Spleen (tissue), 11 donors: Measurements from ENCODE around the gene ZNF496. TPM values are rescaled to one million over a fixed set of nuclear protein-coding genes. Genes with fewer than 3 reads are reported as not detected.
"Not testable (repeated sequence)": the region's sequence is repeated elsewhere in the genome, so short reads cannot be mapped to it uniquely, and the experiment has no call there.

Source experiments
- DNase-seq: peaks from one replicate; pipeline ENCODE4 v3.0.0-alpha.2; 2020
- H3K27ac ChIP-seq, 8 donors: fragments of 200-600 bp; sonication (generic) in 7 of 8; 1 replicate in 4 of 8; 2 replicates in 4 of 8; pipeline versions ENCODE4 v1.5.0 to v1.8.0; 2016 to 2021; ENCODE audit warnings: inconsistent platforms in 4 of 8, mild to moderate bottlenecking in 4 of 8, moderate library complexity in 1 of 8
- H3K27me3 ChIP-seq, 7 donors: fragments of 200-600 bp; sonication (generic) in 6 of 7; replicated peaks in 1 of 7; 1 replicate in 4 of 7; 2 replicates in 3 of 7; pipeline versions ENCODE4 v1.5.0 to v1.8.0; 2016 to 2021; ENCODE audit warnings: inconsistent platforms in 3 of 7, mild to moderate bottlenecking in 1 of 7
- H3K36me3 ChIP-seq, 6 donors: fragments of 200-600 bp; sonication (generic) in 5 of 6; 1 replicate in 4 of 6; 2 replicates in 2 of 6; pipeline versions ENCODE4 v1.5.0 to v1.8.0; 2016 to 2021; ENCODE audit warnings: inconsistent platforms in 2 of 6
- H3K4me1 ChIP-seq, 6 donors: fragments of 200-600 bp; sonication (generic) in 5 of 6; 1 replicate in 3 of 6; 2 replicates in 3 of 6; pipeline versions ENCODE4 v1.5.0 to v1.8.0; 2016 to 2021; ENCODE audit warnings: inconsistent platforms in 3 of 6
- H3K4me3 ChIP-seq, 8 donors: fragments of 200-600 bp; sonication (generic) in 7 of 8; 1 replicate in 4 of 8; 2 replicates in 4 of 8; pipeline versions ENCODE4 v1.5.0 to v1.8.0; 2016 to 2021; ENCODE audit warnings: inconsistent platforms in 4 of 8, mild to moderate bottlenecking in 4 of 8, moderate library complexity in 2 of 8
- H3K9me3 ChIP-seq, 8 donors: fragments of 200-600 bp; sonication (generic) in 7 of 8; 1 replicate in 4 of 8; 2 replicates in 4 of 8; pipeline versions ENCODE4 v1.5.0 to v1.8.0; 2016 to 2021; ENCODE audit warnings: inconsistent platforms in 4 of 8
- CTCF ChIP-seq, 11 experiments: fragments of 200-600 bp in 7 of 11; fragments of 450-650 bp in 4 of 11; sonication (generic) in 4 of 11; IDR thresholded peaks in 8 of 11; conservative IDR thresholded peaks in 3 of 11; 1 replicate in 7 of 11; 2 replicates in 4 of 11; pipeline versions ENCODE4 v1.4.0 to v1.8.0; 2016 to 2021; ENCODE audit warnings: antibody characterized with exemption in 11 of 11, inconsistent platforms in 4 of 11, mild to moderate bottlenecking in 1 of 11
- POLR2A ChIP-seq, 3 donors: fragments of 450-650 bp; IDR thresholded peaks; one replicate each; pipeline ENCODE4 v1.5.1; 2017; ENCODE audit warnings: antibody characterized with exemption in 3 of 3, mild to moderate bottlenecking in 1 of 3
- POLR2AphosphoS5 ChIP-seq, 3 donors: sonication (generic); formaldehyde crosslinking; IDR thresholded peaks; one replicate each; pipeline ENCODE4 v1.5.1; 2017; ENCODE audit warnings: antibody characterized with exemption in 3 of 3
- WGBS, 5 donors: extraction: QIAGEN DNeasy Blood & Tissue Kit in 3 of 5; methylation state at CpG; one replicate each; pipeline versions ENCODE4 v1.1.5 to v1.1.7; 2013 to 2018; 5-methylcytosine and 5-hydroxymethylcytosine counted together
- intact Hi-C: fragments of 100-400 bp; cut with DNase I; formaldehyde crosslinking; loops from one replicate; pipeline ENCODE4 v1.15.0; 2023; ENCODE audit warnings: low total_unique reads
- polyA plus RNA-seq, 3 donors: library from polyadenylated mRNA; stranded (reverse); fragments of 200-250 nt; gene quantifications; one replicate each; pipeline ENCODE4 v1.2.1, GENCODE V29; 2013
- total RNA-seq, 7 donors: library from RNA; depleted of rRNA in 3 of 7; stranded (reverse); fragments of >200 nt in 3 of 7; fragmentation: NEBNext Ultra II Directional in 4 of 7; extraction: Animal tissue kit (Norgen Biotek cat#: 25700) in 4 of 7; gene quantifications; one replicate each; pipeline versions ENCODE4 v1.1.0 to v1.2.1, GENCODE V29; 2016 to 2021
- donor health status: healthy with polysubstance abuse.
- donor health status: DM: no; HTN: no; CAD: no; lungs with moderate emphysema.
- donor health status: DM: no; HTN: no; CAD: no.
- donor health status: Bipolar disorder and iron deficiency.
- donor health status: healthy.
- donor health status: DM: no; HTN: no; CAD: no.
- donor health status: DM: yes; HTN: yes; CAD: no.

ZNF496 gene
- total and polyA plus RNA-seq, 10 donors: 5.7 to 45.4 (median 26.7) TPM

DNA sequence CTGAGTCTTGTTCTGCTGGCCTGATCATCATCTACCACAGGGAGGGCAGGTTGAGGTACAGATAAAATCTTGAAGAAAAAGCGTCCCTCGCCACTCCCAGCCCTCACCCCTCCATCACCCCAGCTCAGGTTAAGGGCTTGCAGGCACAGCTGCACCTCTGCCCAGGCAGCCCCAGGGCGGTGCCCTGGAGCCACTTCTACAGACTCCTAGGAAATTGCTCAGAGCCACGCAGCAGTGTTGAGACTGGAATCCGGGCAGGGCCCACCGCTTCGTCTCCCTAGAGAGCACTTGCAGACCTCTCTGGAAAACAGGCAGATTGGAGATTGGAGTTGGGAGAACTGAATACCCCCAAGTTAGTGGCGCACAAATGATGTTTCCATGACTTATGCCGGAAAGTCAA is 40.5 kb downstream of the ZNF496 start:
- no peaks in the 10 kb centered on the region for H3K36me3 ChIP-seq
- no peak overlapping the region for H3K4me3 ChIP-seq
- intact Hi-C loops: no loop called here
- no peak for DNase-seq
- no peak overlapping the region for H3K27ac ChIP-seq
- no peaks in the 10 kb centered on the region for H3K27me3 ChIP-seq
- TF ChIP-seq POLR2AphosphoS5 (IDR thresholded peaks at IDR 0.05) (no peak), CTCF (IDR thresholded peaks at IDR 0.05 in 8 of 11, conservative IDR thresholded peaks at IDR 0.05 in 3 of 11) (no peak), POLR2A (IDR thresholded peaks at IDR 0.05) (no peak)
- WGBS, 5 donors: 93 to 99% (median 97%) methylated on average over 8 to 9 of the region's 9 CpGs
- no peaks in the 10 kb centered on the region for H3K4me1 ChIP-seq
- H3K9me3 ChIP-seq: peaks cover 0 to 15% (median 7%) of the 10 kb centered on the region in 8 donors

- no peak for DNase-seq
- TF ChIP-seq POLR2AphosphoS5 (IDR thresholded peaks at IDR 0.05) (no peak), POLR2A (IDR thresholded peaks at IDR 0.05) (no peak), CTCF (IDR thresholded peaks at IDR 0.05 in 8 of 11, conservative IDR thresholded peaks at IDR 0.05 in 3 of 11) (no peak)
- intact Hi-C loops: no loop called here
- Histone ChIP-seq H3K27ac (no peak overlapping the region), H3K27me3 (no peaks in the 10 kb centered on the region), H3K9me3 (peaks cover 0 to 20% (median 10%) of the 10 kb centered on the region in 8 donors), H3K4me1 (no peaks in the 10 kb centered on the region), H3K4me3 (no peak overlapping the region), H3K36me3 (no peaks in the 10 kb centered on the region)
- 90 to 97% (median 94%) methylated on average over 10 to 20 of the region's 20 CpGs for WGBS, 5 donors
Observed at GRCh38 chr1:247290576-247290975, 41.1 kb downstream of the ZNF496 start.

GRCh38 chr1:247289274-247289892 is 42.3 kb downstream of the ZNF496 start:
- 94 to 97% (median 95%) methylated on average over 19 of the region's 19 CpGs for WGBS, 5 donors
- H3K36me3 ChIP-seq, H3K27ac ChIP-seq, intact Hi-C loops, H3K27me3 ChIP-seq, H3K4me1 ChIP-seq, H3K4me3 ChIP-seq, DNase-seq: not testable (repeated sequence)
- peaks cover 0 to 20% (median 10%) of the 10 kb centered on the region in 8 donors for H3K9me3 ChIP-seq

GRCh38 chr1:247288341-247288740 is 43.3 kb downstream of the ZNF496 start:
- Histone ChIP-seq H3K4me1 (no peaks in the 10 kb centered on the region), H3K9me3 (peaks cover 0 to 20% (median 10%) of the 10 kb centered on the region in 8 donors), H3K36me3 (no peaks in the 10 kb centered on the region), H3K4me3 (no peak overlapping the region), H3K27ac (no peak overlapping the region), H3K27me3 (no peaks in the 10 kb centered on the region)
- intact Hi-C loops: no loop called here
- DNase-seq: no peak
- TF ChIP-seq POLR2AphosphoS5 (IDR thresholded peaks at IDR 0.05) (no peak), POLR2A (IDR thresholded peaks at IDR 0.05) (no peak), CTCF (IDR thresholded peaks at IDR 0.05 in 8 of 11, conservative IDR thresholded peaks at IDR 0.05 in 3 of 11) (no peak)
- 93 to 100% (median 94%) methylated on average over 5 to 6 of the region's 6 CpGs for WGBS, 5 donors
